Adipose tissue (tissue), 3 donors: ENCODE data around the gene APEX1. TPM values are rescaled to one million over a fixed set of nuclear protein-coding genes. Genes with fewer than 3 reads are reported as not detected.
A peak's percentile ranks its signal among the peaks of the same experiment; 100 is the strongest.
"Not testable (repeated sequence)": the region's sequence is repeated elsewhere in the genome, so short reads cannot be mapped to it uniquely, and the experiment has no call there.

Experiments
- H3K27ac ChIP-seq: one replicate; pipeline ENCODE4 v1.5.1; 2013; ENCODE audit warnings: low read depth, low read length
- WGBS, 3 donors: extraction: QIAGEN DNeasy Blood & Tissue Kit; methylation state at CpG; one replicate each; pipeline ENCODE4 v1.1.7; 2013; 5-methylcytosine and 5-hydroxymethylcytosine counted together
- polyA plus RNA-seq, 3 donors: library from polyadenylated mRNA; stranded (reverse); fragments of 200-250 nt; gene quantifications; one replicate each; pipeline ENCODE4 v1.2.3, GENCODE V29; 2013
- donor health status: healthy with polysubstance abuse.
- donor health status: Bipolar disorder and iron deficiency.
- donor health status: healthy.

APEX1 gene
- polyA plus RNA-seq, 3 donors: 94.2 to 151 (median 116) TPM

GRCh38 chr14:20429801-20430669 lies 25.0 kb upstream of the APEX1 start:
- WGBS, 3 donors: 61 to 75% (median 66%) methylated on average over 30 of the region's 30 CpGs
- H3K27ac ChIP-seq: no peak overlapping the region

- WGBS, 3 donors: 23 to 46% (median 36%) methylated on average over 44 of the region's 44 CpGs
- H3K27ac ChIP-seq: no peak overlapping the region
Observed at GRCh38 chr14:20434701-20435581, 20.1 kb upstream of the APEX1 start.

GRCh38 chr14:20435582-20436362 lies 19.3 kb upstream of the APEX1 start, which contains the start of gene KLHL33:
Gene KLHL33 (minus strand): TSS chr14:20436166. CDS start chr14:20435811, 355 bp downstream.
- WGBS, 3 donors: 73 to 79% (median 74%) methylated on average over 17 of the region's 17 CpGs
- no peak within 1 kb of the TSS for H3K27ac ChIP-seq

- 87 to 90% (median 90%) methylated on average over 4 of the region's 4 CpGs for WGBS, 3 donors
- no peak overlapping the region for H3K27ac ChIP-seq
Observed at GRCh38 chr14:20436363-20436755, 18.7 kb upstream of the APEX1 start.

GRCh38 chr14:20438664-20439063 lies 16.4 kb upstream of the APEX1 start:
- 84 to 89% (median 85%) methylated on average over 7 of the region's 7 CpGs for whole genome bisulfite sequencing, 3 donors
- H3K27ac ChIP-seq: no peak overlapping the region

- WGBS, 3 donors: 75 to 85% (median 78%) methylated on average over 5 of the region's 5 CpGs
- H3K27ac ChIP-seq: no peak overlapping the region
Observed at GRCh38 chr14:20440465-20440864, 14.6 kb upstream of the APEX1 start.

- WGBS, 3 donors: 53 to 75% (median 69%) methylated on average over 5 of the region's 5 CpGs
- H3K27ac ChIP-seq: no peak overlapping the region
Observed at GRCh38 chr14:20440882-20441281, 14.1 kb upstream of the APEX1 start.

- WGBS, 3 donors: 73 to 91% (median 74%) methylated on average over 2 of the region's 2 CpGs
- no peak overlapping the region for H3K27ac ChIP-seq
Observed at GRCh38 chr14:20441461-20441860, 13.6 kb upstream of the APEX1 start.

- not testable (repeated sequence) for H3K27ac ChIP-seq
Observed at GRCh38 chr14:20443650-20444049, 11.4 kb upstream of the APEX1 start.

GRCh38 chr14:20446889-20447288 lies 8.1 kb upstream of the APEX1 start:
- WGBS, 3 donors: 96 to 98% (median 98%) methylated on average over 5 of the region's 5 CpGs
- H3K27ac ChIP-seq: no peak overlapping the region

More at GRCh38 chr14:20443650-20444049, 11.4 kb upstream of the APEX1 start:
- 83 to 99% (median 97%) methylated on average over 2 of the region's 4 CpGs for WGBS, 3 donors

GRCh38 chr14:20452831-20453230 lies 2.2 kb upstream of the APEX1 start:
- 91 to 93% (median 93%) methylated on average over 8 of the region's 8 CpGs for WGBS, 3 donors
- not testable (repeated sequence) for H3K27ac ChIP-seq

- 1% methylated on average over 39 of the region's 39 CpGs for WGBS, 3 donors
- H3K27ac ChIP-seq: peak overlapping the region; percentile 87
Observed at GRCh38 chr14:20455355-20456300, 602 bp downstream of the APEX1 start.

GRCh38 chr14:20456971-20457370 lies 1.9 kb downstream of the APEX1 start:
- WGBS, 3 donors: 49 to 81% (median 49%) methylated on average over 13 of the region's 13 CpGs
- no peak overlapping the region for H3K27ac ChIP-seq

- no peak overlapping the region for H3K27ac ChIP-seq
- 49 to 58% (median 56%) methylated on average over 8 of the region's 8 CpGs for WGBS, 3 donors
Observed at GRCh38 chr14:20458031-20458789, 3.2 kb downstream of the APEX1 start.

GRCh38 chr14:20460458-20461224 lies 5.6 kb downstream of the APEX1 start:
- peak overlapping the region; percentile 62 for H3K27ac ChIP-seq
- 5 to 6% (median 5%) methylated on average over 24 to 32 of the region's 32 CpGs for WGBS, 3 donors
